Gastroesophageal sphincter (tissue), 4 donors: ENCODE results near the gene CRYBG1. TPM values are rescaled to one million over a fixed set of nuclear protein-coding genes. Genes with fewer than 3 reads are reported as not detected.

Source experiments
- ATAC-seq: fragments of 150-250 bp; one replicate; pipeline ENCODE4 v1.9.1; 2016; ENCODE audit warnings: mild to moderate bottlenecking, moderate library complexity
- H3K27ac ChIP-seq, 4 donors: fragments of 200-600 bp; sonication (generic) in 3 of 4; 1 replicate in 3 of 4; 2 replicates in 1 of 4; pipeline ENCODE4 v1.5.1; 2016 to 2019
- H3K27me3 ChIP-seq: fragments of 200-600 bp; sonication (generic); one replicate; pipeline ENCODE4 v1.5.1; 2019
- H3K36me3 ChIP-seq, 2 donors: fragments of 200-600 bp; sonication (generic); one replicate each; pipeline ENCODE4 v1.5.1; 2019; ENCODE audit warnings: control low read depth in 1 of 2
- H3K4me1 ChIP-seq, 3 donors: fragments of 200-600 bp; sonication (generic); 1 replicate in 2 of 3; 2 replicates in 1 of 3; pipeline ENCODE4 v1.5.1; 2016 to 2019; ENCODE audit warnings: control low read depth in 2 of 3
- H3K4me3 ChIP-seq, 2 donors: fragments of 200-600 bp; sonication (generic); one replicate each; pipeline ENCODE4 v1.5.1; 2019; ENCODE audit warnings: mild to moderate bottlenecking in 1 of 2, moderate library complexity in 1 of 2
- H3K9me3 ChIP-seq, 3 donors: fragments of 200-600 bp; sonication (generic); one replicate each; pipeline ENCODE4 v1.5.1; 2017 to 2019; ENCODE audit warnings: control low read depth in 2 of 3
- EP300 ChIP-seq: sonication (generic); formaldehyde crosslinking; IDR thresholded peaks from one replicate; pipeline ENCODE4 v1.6.1; 2017; ENCODE audit warnings: antibody characterized with exemption, mild to moderate bottlenecking
- POLR2A ChIP-seq, 2 donors: fragments of 450-650 bp; IDR thresholded peaks; one replicate each; pipeline ENCODE4 v1.6.1; 2017; ENCODE audit warnings: antibody characterized with exemption in 2 of 2, mild to moderate bottlenecking in 2 of 2, moderate library complexity in 1 of 2
- POLR2AphosphoS5 ChIP-seq: sonication (generic); formaldehyde crosslinking; IDR thresholded peaks from one replicate; pipeline ENCODE4 v1.6.1; 2017; ENCODE audit warnings: antibody characterized with exemption
- WGBS, 2 donors: methylation state at CpG; one replicate each; pipeline ENCODE4 v1.1.5; 2018; ENCODE audit warnings: low coverage in 1 of 2; 5-methylcytosine and 5-hydroxymethylcytosine counted together
- total RNA-seq, 4 donors: library from RNA; depleted of rRNA; stranded (reverse); fragments of >200 nt; gene quantifications; one replicate each; pipeline ENCODE4 v1.1.0, GENCODE V29; 2016
- TF ChIP-seq, protein P1 (sequence below), 4 experiments: fragments of 200-600 bp in 2 of 4; fragments of 450-650 bp in 2 of 4; sonication (generic) in 1 of 4; IDR thresholded peaks; one replicate each; pipeline ENCODE4 v1.5.1; 2017 to 2019; ENCODE audit warnings: antibody characterized with exemption in 4 of 4, mild to moderate bottlenecking in 2 of 4, moderate library complexity in 2 of 4

The CRYBG1 gene
- total RNA-seq, 4 donors from 2014 or later = 3.1 to 10.8 (median 4.1) TPM

GRCh38 chr6:106446287-106446885, 85.9 kb downstream of the CRYBG1 start:
- Histone ChIP-seq H3K27ac (no peak overlapping the region), H3K36me3 (no peaks in the 10 kb centered on the region), H3K4me3 (no peak overlapping the region), H3K4me1 (no peaks in the 10 kb centered on the region), H3K27me3 (peaks cover 31% of the 10 kb centered on the region), H3K9me3 (no peaks in the 10 kb centered on the region)
- ATAC-seq = no peak
- 46 to 70% methylated on average over 4 of the region's 4 CpGs for WGBS, 2 donors
- TF ChIP-seq, protein P1, sequence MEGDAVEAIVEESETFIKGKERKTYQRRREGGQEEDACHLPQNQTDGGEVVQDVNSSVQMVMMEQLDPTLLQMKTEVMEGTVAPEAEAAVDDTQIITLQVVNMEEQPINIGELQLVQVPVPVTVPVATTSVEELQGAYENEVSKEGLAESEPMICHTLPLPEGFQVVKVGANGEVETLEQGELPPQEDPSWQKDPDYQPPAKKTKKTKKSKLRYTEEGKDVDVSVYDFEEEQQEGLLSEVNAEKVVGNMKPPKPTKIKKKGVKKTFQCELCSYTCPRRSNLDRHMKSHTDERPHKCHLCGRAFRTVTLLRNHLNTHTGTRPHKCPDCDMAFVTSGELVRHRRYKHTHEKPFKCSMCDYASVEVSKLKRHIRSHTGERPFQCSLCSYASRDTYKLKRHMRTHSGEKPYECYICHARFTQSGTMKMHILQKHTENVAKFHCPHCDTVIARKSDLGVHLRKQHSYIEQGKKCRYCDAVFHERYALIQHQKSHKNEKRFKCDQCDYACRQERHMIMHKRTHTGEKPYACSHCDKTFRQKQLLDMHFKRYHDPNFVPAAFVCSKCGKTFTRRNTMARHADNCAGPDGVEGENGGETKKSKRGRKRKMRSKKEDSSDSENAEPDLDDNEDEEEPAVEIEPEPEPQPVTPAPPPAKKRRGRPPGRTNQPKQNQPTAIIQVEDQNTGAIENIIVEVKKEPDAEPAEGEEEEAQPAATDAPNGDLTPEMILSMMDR (IDR thresholded peaks at IDR 0.05) = peak in 2 of 4 experiments; percentile 7 to 35
- no peak for TF ChIP-seq POLR2A (IDR thresholded peaks at IDR 0.05)

DNA sequence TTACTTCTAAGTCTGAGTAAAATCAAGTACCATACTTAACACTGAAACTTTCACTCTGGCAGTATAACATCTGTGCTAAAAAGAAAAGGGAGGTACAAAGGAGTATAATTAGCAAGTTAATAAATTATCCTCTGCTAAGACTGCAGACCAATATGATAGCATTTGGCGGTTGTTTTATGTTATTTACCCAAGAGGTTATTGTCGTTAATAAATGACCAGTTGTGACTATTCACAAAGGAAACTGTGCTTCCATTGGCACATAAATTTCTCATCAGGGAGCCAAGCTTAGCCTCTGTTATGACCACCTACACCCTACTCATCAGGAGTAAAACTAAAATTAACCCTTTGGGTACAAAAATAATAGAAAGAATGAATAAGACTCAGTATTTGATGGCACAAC, 86.5 kb downstream of the CRYBG1 start:
- TF ChIP-seq EP300 = no peak
- no peak for TF ChIP-seq POLR2AphosphoS5
- no peak for TF ChIP-seq POLR2A (IDR thresholded peaks at IDR 0.05)
- TF ChIP-seq, protein P1 (IDR thresholded peaks at IDR 0.05) = no peak
- ATAC-seq = no peak
- Histone ChIP-seq H3K9me3 (no peaks in the 10 kb centered on the region), H3K4me1 (no peaks in the 10 kb centered on the region), H3K27me3 (peaks cover 25% of the 10 kb centered on the region), H3K36me3 (no peaks in the 10 kb centered on the region), H3K27ac (no peak overlapping the region), H3K4me3 (no peak overlapping the region)
- 44 to 50% methylated on average over 2 of the region's 2 CpGs for WGBS, 2 donors

DNA sequence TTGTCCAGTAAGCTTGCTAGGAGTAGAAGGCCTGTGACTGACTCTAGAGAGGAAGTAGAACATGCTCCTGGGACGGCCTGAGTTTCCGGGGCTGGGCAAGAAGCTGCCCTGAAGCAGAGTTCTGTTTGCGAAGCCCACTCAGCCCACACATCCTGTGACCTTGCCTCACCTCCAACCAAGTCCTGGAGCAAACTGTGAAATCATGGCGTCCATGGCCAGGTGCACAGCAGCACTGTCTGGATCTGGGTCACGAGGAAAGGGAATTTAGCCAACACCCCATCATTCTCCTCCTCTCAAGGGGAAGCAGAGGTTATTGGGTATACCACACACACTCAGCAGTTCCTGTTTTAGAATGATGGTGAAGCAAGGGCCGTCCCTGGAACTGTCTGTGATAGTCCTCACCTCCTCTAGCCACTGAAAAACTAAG, 87.5 kb downstream of the CRYBG1 start:
- WGBS, 2 donors = 64 to 67% methylated on average over 5 of the region's 6 CpGs
- Histone ChIP-seq H3K27me3 (peaks cover 15% of the 10 kb centered on the region), H3K27ac (no peak overlapping the region), H3K4me3 (no peak overlapping the region), H3K4me1 (no peaks in the 10 kb centered on the region), H3K9me3 (no peaks in the 10 kb centered on the region), H3K36me3 (no peaks in the 10 kb centered on the region)
- TF ChIP-seq EP300 (no peak), POLR2A (IDR thresholded peaks at IDR 0.05) (no peak)
- ATAC-seq = peak; percentile 69

GRCh38 chr6:106450653-106451052, 90.1 kb downstream of the CRYBG1 start:
- Histone ChIP-seq H3K36me3 (no peaks in the 10 kb centered on the region), H3K4me3 (no peak overlapping the region), H3K9me3 (no peaks in the 10 kb centered on the region), H3K27me3 (no peaks in the 10 kb centered on the region), H3K27ac (no peak overlapping the region), H3K4me1 (no peaks in the 10 kb centered on the region)
- 29 to 43% methylated on average over 1 to 2 of the region's 2 CpGs for WGBS, 2 donors
- ATAC-seq = peak; percentile 4
- TF ChIP-seq POLR2AphosphoS5 (no peak), POLR2A (IDR thresholded peaks at IDR 0.05) (no peak), EP300 (no peak)
- TF ChIP-seq, protein P1 (IDR thresholded peaks at IDR 0.05) = no peak

DNA sequence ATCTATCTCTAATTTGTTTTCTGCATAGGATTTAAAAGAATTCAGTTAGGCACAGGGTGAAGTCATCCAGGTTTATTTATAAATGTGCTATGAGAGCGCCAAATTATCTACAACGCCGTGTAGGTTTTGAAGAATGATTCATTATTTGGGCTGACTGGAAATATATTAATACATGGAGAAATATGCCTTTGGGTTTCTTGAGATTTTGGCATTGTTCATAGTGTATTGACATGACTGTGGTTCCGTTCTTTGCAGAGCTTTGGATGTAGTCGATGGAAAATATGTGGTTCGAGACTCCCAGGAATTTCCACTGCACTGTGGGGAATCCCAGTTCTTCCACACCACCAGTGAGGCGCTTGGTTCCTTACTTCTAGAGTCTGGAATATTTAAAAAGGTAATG, 90.9 kb downstream of the CRYBG1 start:
- no peaks in the 10 kb centered on the region for H3K9me3 ChIP-seq

More for the DNA sequence above, 90.9 kb downstream of the CRYBG1 start:
- Histone ChIP-seq H3K27ac (no peak overlapping the region), H3K27me3 (no peaks in the 10 kb centered on the region), H3K36me3 (no peaks in the 10 kb centered on the region), H3K4me1 (no peaks in the 10 kb centered on the region), H3K4me3 (no peak overlapping the region)
- 35 to 50% methylated on average over 7 of the region's 7 CpGs for WGBS, 2 donors
- no peak for ATAC-seq
- TF ChIP-seq POLR2A (IDR thresholded peaks at IDR 0.05) = no peak
- TF ChIP-seq, protein P1 (IDR thresholded peaks at IDR 0.05) = no peak
- TF ChIP-seq EP300 = no peak
- no peak for TF ChIP-seq POLR2AphosphoS5
